ENCODE measurements around the gene SGSM1. TPM values are rescaled to one million over a fixed set of nuclear protein-coding genes. Genes with fewer than 3 reads are reported as not detected.

The SGSM1 gene
- total and polyA plus RNA-seq, 9 of the 15 experiments (the other 6 are each of a cell fraction or from before 2014, with no cell fraction given), result not detected

- no peak for DNase-seq (ENCODE audit: extremely low read depth in 1 of 4, low spot score in 3 of 4)
- H4K20me1 ChIP-seq (replicated peaks; ENCODE audit: control insufficient read depth, insufficient read depth, low read length), result no peaks in the 10 kb centered on the region
- H3K9me3 ChIP-seq (replicated peaks; ENCODE audit: control insufficient read depth, insufficient read depth, low read depth, low read length), result no peaks in the 10 kb centered on the region
- no peak for FAIRE-seq
- in situ Hi-C loops (cut with MboI), result loop anchor here (5.0 kb wide), 1 partner anchor 95 kb away; no protein-coding TSS in a partner anchor
- TF ChIP-seq ZNF79 (CRISPR knock-in tag; IDR thresholded peaks at IDR 0.05; ENCODE audit: low read depth) (no peak), CEBPB (tag; IDR thresholded peaks at IDR 0.05) (no peak), ZNF77 (CRISPR knock-in tag; IDR thresholded peaks at IDR 0.05) (no peak), PYGO2 (tag; IDR thresholded peaks at IDR 0.05) (no peak), ZC3H4 (CRISPR knock-in tag; IDR thresholded peaks at IDR 0.05; ENCODE audit: borderline replicate concordance) (no peak), TBP (optimal IDR thresholded peaks at IDR 0.05; ENCODE audit: low read depth, low read length) (no peak), LARP7 (IDR thresholded peaks at IDR 0.05) (no peak), TEAD1 (CRISPR knock-in tag; IDR thresholded peaks at IDR 0.05) (no peak), ZNF586 (CRISPR knock-in tag; conservative IDR thresholded peaks at IDR 0.05) (no peak), PCBP1 (IDR thresholded peaks at IDR 0.05; ENCODE audit: low read depth, low read length, poor library complexity, severe bottlenecking) (no peak)
- TF ChIP-seq, protein P1, sequence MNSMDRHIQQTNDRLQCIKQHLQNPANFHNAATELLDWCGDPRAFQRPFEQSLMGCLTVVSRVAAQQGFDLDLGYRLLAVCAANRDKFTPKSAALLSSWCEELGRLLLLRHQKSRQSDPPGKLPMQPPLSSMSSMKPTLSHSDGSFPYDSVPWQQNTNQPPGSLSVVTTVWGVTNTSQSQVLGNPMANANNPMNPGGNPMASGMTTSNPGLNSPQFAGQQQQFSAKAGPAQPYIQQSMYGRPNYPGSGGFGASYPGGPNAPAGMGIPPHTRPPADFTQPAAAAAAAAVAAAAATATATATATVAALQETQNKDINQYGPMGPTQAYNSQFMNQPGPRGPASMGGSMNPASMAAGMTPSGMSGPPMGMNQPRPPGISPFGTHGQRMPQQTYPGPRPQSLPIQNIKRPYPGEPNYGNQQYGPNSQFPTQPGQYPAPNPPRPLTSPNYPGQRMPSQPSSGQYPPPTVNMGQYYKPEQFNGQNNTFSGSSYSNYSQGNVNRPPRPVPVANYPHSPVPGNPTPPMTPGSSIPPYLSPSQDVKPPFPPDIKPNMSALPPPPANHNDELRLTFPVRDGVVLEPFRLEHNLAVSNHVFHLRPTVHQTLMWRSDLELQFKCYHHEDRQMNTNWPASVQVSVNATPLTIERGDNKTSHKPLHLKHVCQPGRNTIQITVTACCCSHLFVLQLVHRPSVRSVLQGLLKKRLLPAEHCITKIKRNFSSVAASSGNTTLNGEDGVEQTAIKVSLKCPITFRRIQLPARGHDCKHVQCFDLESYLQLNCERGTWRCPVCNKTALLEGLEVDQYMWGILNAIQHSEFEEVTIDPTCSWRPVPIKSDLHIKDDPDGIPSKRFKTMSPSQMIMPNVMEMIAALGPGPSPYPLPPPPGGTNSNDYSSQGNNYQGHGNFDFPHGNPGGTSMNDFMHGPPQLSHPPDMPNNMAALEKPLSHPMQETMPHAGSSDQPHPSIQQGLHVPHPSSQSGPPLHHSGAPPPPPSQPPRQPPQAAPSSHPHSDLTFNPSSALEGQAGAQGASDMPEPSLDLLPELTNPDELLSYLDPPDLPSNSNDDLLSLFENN (IDR thresholded peaks at IDR 0.05; ENCODE audit: low read depth in 2 of 2, low read length in 2 of 2), result no peak
- TF ChIP-seq, protein P2, sequence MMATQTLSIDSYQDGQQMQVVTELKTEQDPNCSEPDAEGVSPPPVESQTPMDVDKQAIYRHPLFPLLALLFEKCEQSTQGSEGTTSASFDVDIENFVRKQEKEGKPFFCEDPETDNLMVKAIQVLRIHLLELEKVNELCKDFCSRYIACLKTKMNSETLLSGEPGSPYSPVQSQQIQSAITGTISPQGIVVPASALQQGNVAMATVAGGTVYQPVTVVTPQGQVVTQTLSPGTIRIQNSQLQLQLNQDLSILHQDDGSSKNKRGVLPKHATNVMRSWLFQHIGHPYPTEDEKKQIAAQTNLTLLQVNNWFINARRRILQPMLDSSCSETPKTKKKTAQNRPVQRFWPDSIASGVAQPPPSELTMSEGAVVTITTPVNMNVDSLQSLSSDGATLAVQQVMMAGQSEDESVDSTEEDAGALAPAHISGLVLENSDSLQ (IDR thresholded peaks at IDR 0.05), result no peak
- TF ChIP-seq, protein P3, sequence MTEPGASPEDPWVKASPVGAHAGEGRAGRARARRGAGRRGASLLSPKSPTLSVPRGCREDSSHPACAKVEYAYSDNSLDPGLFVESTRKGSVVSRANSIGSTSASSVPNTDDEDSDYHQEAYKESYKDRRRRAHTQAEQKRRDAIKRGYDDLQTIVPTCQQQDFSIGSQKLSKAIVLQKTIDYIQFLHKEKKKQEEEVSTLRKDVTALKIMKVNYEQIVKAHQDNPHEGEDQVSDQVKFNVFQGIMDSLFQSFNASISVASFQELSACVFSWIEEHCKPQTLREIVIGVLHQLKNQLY (CRISPR knock-in tag; conservative IDR thresholded peaks at IDR 0.05), result no peak
- no peak overlapping the region for H2AFZ ChIP-seq (ENCODE audit: low read depth, low read length)
- intact Hi-C loops (cut with micrococcal nuclease), result no loop called here
- ATAC-seq, result no peak
- no peak overlapping the region for H3K4me3 ChIP-seq
- no peak overlapping the region for H3K9ac ChIP-seq (ENCODE audit: insufficient read depth in 1 of 2, low read depth in 2 of 2, low read length in 2 of 2)
- peaks cover 0 to 5% of the 10 kb centered on the region in 2 experiments; a peak in 3 of 5 replicates for H3K4me1 ChIP-seq (replicated peaks in 1 of 2; ENCODE audit: control insufficient read depth in 2 of 2, insufficient read depth in 2 of 2, low read length in 2 of 2)
- BruUV-seq (replicated peaks), result no TSS peak
- H3K27ac ChIP-seq (ENCODE audit: extremely low read depth, low read depth, low read length), result no peak overlapping the region
- H3K79me2 ChIP-seq (ENCODE audit: control insufficient read depth, insufficient read depth, low read length), result no peaks in the 10 kb centered on the region
- 0% methylated on average over 4 of the region's 7 CpGs for WGBS (ENCODE audit: insufficient coverage, low coverage, missing lambda C conversion rate)
- no peaks in the 10 kb centered on the region for H3K36me3 ChIP-seq (ENCODE audit: control insufficient read depth, insufficient read depth, low read length)
- H3K9me1 ChIP-seq (ENCODE audit: control insufficient read depth, insufficient read depth, low read length), result no peaks in the 10 kb centered on the region
- no peak overlapping the region for H3K4me2 ChIP-seq (ENCODE audit: insufficient read depth, low read length)
- POLR2A ChIA-PET, result interaction anchor here (0.8 kb wide), 1 partner anchor 93 kb away, joined by 4 read pairs; no protein-coding TSS in a partner anchor
- H3K27me3 ChIP-seq (ENCODE audit: control insufficient read depth in 2 of 2, insufficient read depth in 2 of 2, low read length in 2 of 2), result peaks cover 0 to 10% of the 10 kb centered on the region in 2 experiments; a peak in 2 of 5 replicates
- CTCF ChIA-PET (ENCODE audit: low intra/inter-chr PET ratio), result no interaction called here
Observed at GRCh38 chr22:24947383-24947782, 141.4 kb downstream of the SGSM1 start.
